Activated CD8-positive, alpha-beta memory T cell treated with anti-CD3 and anti-CD28 coated beads, Interleukin-2, amount 10 ng/mL, durations not matched to agents 7 days and 5 days (primary cell): ENCODE data around the gene FCHSD2. TPM values are rescaled to one million over a fixed set of nuclear protein-coding genes. Genes with fewer than 3 reads are reported as not detected.
A peak's percentile ranks its signal among the peaks of the same experiment; 100 is the strongest.
"Not testable (repeated sequence)": the region's sequence is repeated elsewhere in the genome, so short reads cannot be mapped to it uniquely, and the experiment has no call there.

Source experiments
- ATAC-seq: fragments of 150-1000 bp; cut with Tn5 transposase; one replicate; pipeline ENCODE4 v1.10.0; 2021; ENCODE audit warnings: moderate library complexity
- CTCF ChIA-PET: fragments of 350-600 bp; sonication (Branson Sonifier 250); formaldehyde crosslinking; loops from one replicate; lab custom pipeline; 2021; ENCODE audit warnings: antibody characterized with exemption; lab: Charles Lee
- DNase-seq: peaks from one replicate; pipeline ENCODE4 v3.0.0-alpha.2; 2020
- H3K27ac Mint-ChIP-seq: one replicate; pipeline ENCODE4 v1.8.0; 2021; ENCODE audit warnings: mild to moderate bottlenecking, mixed read lengths
- H3K27me3 Mint-ChIP-seq: one replicate; pipeline ENCODE4 v1.8.0; 2021; ENCODE audit warnings: mixed read lengths
- H3K36me3 Mint-ChIP-seq: one replicate; pipeline ENCODE4 v1.8.0; 2021; ENCODE audit warnings: mild to moderate bottlenecking, mixed read lengths
- H3K4me1 Mint-ChIP-seq: one replicate; pipeline ENCODE4 v1.8.0; 2021; ENCODE audit warnings: mixed read lengths
- H3K4me3 Mint-ChIP-seq: one replicate; pipeline ENCODE4 v1.8.0; 2021; ENCODE audit warnings: mild to moderate bottlenecking, moderate library complexity, mixed read lengths
- H3K9me3 Mint-ChIP-seq: one replicate; pipeline ENCODE4 v1.8.0; 2022; ENCODE audit warnings: low read depth, mixed read lengths
- total RNA-seq, 2 experiments: library from RNA; stranded (reverse); gene quantifications; one replicate each; pipeline ENCODE4 v1.2.3, GENCODE V29; 2021

Gene FCHSD2
- total RNA-seq, 2 experiments from 2014 or later, result 42.1 to 71.0 TPM

DNA sequence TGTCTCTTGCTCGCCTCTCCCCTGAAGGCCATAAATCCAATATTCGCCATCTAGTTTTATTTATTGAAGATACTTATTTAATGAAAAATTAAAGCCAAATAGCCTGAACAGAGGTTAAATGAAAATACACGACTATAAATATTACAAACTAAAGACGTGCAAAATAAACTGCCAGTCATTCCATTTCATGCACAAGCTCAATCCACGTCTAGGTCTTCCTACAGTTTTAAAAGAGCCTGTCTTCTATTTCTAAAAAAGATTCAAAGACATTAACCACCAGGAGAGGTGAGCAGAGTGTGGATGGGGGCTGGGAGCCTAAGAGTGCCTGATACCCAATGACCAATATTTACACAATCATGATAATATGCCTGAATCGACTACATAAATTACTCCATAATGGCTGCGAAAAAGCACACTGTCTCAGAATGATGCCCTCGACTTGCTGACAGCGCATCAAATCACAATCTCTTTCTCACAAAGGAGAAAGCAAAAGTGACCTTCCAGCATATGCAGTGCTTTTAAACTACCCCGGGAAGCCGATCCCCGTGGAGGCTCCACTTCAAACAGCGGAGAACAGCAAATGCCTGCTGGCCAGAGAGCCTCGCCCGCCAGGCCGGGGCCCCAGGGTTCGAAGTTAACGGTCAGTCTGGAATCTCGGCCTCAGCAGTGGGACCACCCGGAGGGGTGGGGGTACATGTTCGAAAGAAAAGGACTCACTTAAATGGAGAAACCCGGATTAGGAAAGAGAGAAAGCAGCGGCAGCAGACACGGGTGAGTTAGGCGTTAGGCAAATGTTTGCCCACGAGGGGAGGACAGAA lies 1.7 kb downstream of the FCHSD2 start:
- Mint-ChIP-seq H3K9me3 (no peaks in the 10 kb centered on the region), H3K4me1 (peaks cover 48% of the 10 kb centered on the region), H3K27me3 (no peaks in the 10 kb centered on the region), H3K36me3 (peaks cover 41% of the 10 kb centered on the region), H3K4me3 (peak overlapping the region; percentile 90), H3K27ac (peak overlapping the region; percentile 97)
- CTCF ChIA-PET, result interaction anchor here (1.7 to 5.7 kb wide), 3 partner anchors 13 to 37 kb away, joined by 4 to 83 read pairs (median 74); no protein-coding TSS in a partner anchor
- ATAC-seq, result no peak
- peak; percentile 55 for DNase-seq

- Mint-ChIP-seq H3K9me3 (no peaks in the 10 kb centered on the region), H3K4me1 (peaks cover 50% of the 10 kb centered on the region), H3K4me3 (peak overlapping the region; percentile 28), H3K36me3 (peaks cover 45% of the 10 kb centered on the region), H3K27ac (peak overlapping the region; percentile 56), H3K27me3 (no peaks in the 10 kb centered on the region)
- ATAC-seq, result no peak
- no peak for DNase-seq
- CTCF ChIA-PET, result interaction anchor here (1.2 to 5.7 kb wide), 3 partner anchors 14 to 308 kb away, joined by 3 to 83 read pairs (median 74); no protein-coding TSS in a partner anchor
Measured at GRCh38 chr11:73139476-73140198, 2.5 kb downstream of the FCHSD2 start.

DNA sequence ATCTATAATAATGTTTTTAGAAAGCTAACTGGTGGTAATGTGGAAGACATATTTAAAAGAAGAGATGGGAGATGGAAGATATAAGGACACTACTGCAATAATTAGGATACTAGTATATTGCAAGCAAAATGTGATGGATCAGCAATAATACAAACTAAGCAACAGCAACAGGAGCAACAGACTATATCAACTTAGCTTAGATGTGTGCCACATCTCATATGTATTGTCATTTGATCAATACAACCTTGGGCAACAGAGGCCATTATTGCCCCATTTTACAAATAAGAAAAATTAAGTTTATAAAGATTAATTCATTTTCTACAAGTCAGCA lies 4.2 kb downstream of the FCHSD2 start:
- Mint-ChIP-seq H3K36me3 (peaks cover 52% of the 10 kb centered on the region), H3K4me3 (no peak overlapping the region), H3K4me1 (peaks cover 44% of the 10 kb centered on the region), H3K9me3 (no peaks in the 10 kb centered on the region), H3K27ac (no peak overlapping the region), H3K27me3 (no peaks in the 10 kb centered on the region)
- CTCF ChIA-PET, result interaction anchor here (0.9 to 1.6 kb wide), 6 partner anchors 8 to 413 kb away, joined by 3 to 14 read pairs (median 4); no protein-coding TSS in a partner anchor
- DNase-seq (no peak), ATAC-seq (no peak)

DNA sequence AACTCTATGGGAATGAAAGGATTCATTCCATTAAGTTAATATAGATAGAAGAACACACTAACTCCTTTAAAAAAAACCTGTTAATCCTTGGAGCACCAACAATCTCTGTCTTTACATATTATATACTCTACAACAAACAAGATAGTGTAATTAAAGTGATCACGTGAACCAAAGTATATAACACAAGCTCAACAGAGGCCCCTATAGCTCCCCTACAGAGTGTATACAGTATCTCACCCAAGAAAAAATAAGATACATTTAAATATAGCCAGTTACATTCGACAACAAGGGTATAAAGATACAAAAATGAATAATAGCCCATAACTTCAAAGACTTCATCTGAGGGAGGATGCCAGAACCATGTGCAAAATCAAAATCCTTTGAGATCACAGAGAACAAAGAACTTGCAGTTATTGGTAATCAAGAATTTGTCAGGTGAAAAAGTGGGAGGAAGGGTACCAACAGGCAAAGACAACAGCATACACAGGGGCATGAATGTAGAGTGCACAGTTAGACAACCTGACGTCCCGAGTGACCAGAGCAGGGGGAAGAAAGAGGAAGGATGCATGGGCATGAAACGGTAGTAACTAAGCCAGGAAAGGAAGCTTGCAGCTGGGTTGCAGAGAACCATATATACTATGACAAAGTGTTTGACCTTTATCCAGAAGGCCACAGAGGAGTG lies 4.7 kb downstream of the FCHSD2 start:
- Mint-ChIP-seq H3K27ac (no peak overlapping the region), H3K9me3 (no peaks in the 10 kb centered on the region), H3K27me3 (no peaks in the 10 kb centered on the region), H3K36me3 (peaks cover 54% of the 10 kb centered on the region), H3K4me1 (peaks cover 41% of the 10 kb centered on the region), H3K4me3 (no peak overlapping the region)
- no peak for ATAC-seq
- CTCF ChIA-PET, result interaction anchor here (0.9 to 1.6 kb wide), 6 partner anchors 9 to 412 kb away, joined by 3 to 14 read pairs (median 4); no protein-coding TSS in a partner anchor
- no peak for DNase-seq

GRCh38 chr11:73136722-73137121 lies 5.4 kb downstream of the FCHSD2 start:
- peaks cover 42% of the 10 kb centered on the region for H3K4me1 Mint-ChIP-seq

GRCh38 chr11:73135346-73136284 lies 6.5 kb downstream of the FCHSD2 start:
- H3K36me3 Mint-ChIP-seq, result peaks cover 63% of the 10 kb centered on the region
- H3K4me3 Mint-ChIP-seq, result no peak overlapping the region
- H3K27me3 Mint-ChIP-seq, result no peaks in the 10 kb centered on the region
- H3K9me3 Mint-ChIP-seq, result no peaks in the 10 kb centered on the region
- H3K4me1 Mint-ChIP-seq, result peaks cover 42% of the 10 kb centered on the region
- no peak overlapping the region for H3K27ac Mint-ChIP-seq
- CTCF ChIA-PET, result interaction anchor here (1.0 kb wide), 1 partner anchor 101 kb away, joined by 3 read pairs; no protein-coding TSS in a partner anchor
- no peak for ATAC-seq
- DNase-seq, result no peak

More at GRCh38 chr11:73136722-73137121, 5.4 kb downstream of the FCHSD2 start:
- DNase-seq, H3K9me3 Mint-ChIP-seq, H3K27ac Mint-ChIP-seq, H3K27me3 Mint-ChIP-seq, H3K4me3 Mint-ChIP-seq, ATAC-seq: not testable (repeated sequence)
- CTCF ChIA-PET, result interaction anchor here (1.5 kb wide), 1 partner anchor 9 kb away, joined by 3 read pairs; no protein-coding TSS in a partner anchor
- peaks cover 60% of the 10 kb centered on the region for H3K36me3 Mint-ChIP-seq

DNA sequence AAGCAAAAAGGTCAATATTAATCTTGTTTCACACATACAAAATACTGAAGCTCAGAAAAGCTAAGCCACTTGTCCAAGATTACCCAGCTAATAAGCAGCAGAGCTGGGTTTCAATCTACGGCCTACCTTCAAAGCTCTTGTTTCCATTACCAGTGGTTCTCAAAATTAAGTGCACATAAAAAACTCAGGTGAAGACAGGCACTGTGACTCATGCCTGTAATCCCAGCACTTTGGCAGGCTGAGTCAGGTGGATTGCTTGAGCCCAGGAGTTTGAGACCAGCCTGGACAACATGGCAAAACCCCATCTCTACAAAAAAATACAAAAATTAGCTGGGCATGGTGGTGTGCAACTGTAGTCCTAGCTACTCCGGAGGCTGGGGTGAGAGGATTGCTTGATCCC lies 9.8 kb downstream of the FCHSD2 start:
- Mint-ChIP-seq H3K36me3 (peaks cover 53% of the 10 kb centered on the region), H3K4me1 (peaks cover 15% of the 10 kb centered on the region)
- not testable (repeated sequence) for DNase-seq, H3K27ac Mint-ChIP-seq, H3K4me3 Mint-ChIP-seq, H3K27me3 Mint-ChIP-seq, H3K9me3 Mint-ChIP-seq, ATAC-seq
- CTCF ChIA-PET, result interaction anchor here (0.6 to 1.0 kb wide), 2 partner anchors 9 to 235 kb away, joined by 3 to 4 read pairs; no protein-coding TSS in a partner anchor

- Mint-ChIP-seq H3K4me3 (no peak overlapping the region), H3K27ac (no peak overlapping the region), H3K27me3 (no peaks in the 10 kb centered on the region), H3K36me3 (peaks cover 48% of the 10 kb centered on the region), H3K4me1 (peaks cover 4% of the 10 kb centered on the region), H3K9me3 (peaks cover 2% of the 10 kb centered on the region)
- DNase-seq (no peak), ATAC-seq (no peak)
- CTCF ChIA-PET, result no interaction called here
Measured at GRCh38 chr11:73130181-73130580, 11.9 kb downstream of the FCHSD2 start.

DNA sequence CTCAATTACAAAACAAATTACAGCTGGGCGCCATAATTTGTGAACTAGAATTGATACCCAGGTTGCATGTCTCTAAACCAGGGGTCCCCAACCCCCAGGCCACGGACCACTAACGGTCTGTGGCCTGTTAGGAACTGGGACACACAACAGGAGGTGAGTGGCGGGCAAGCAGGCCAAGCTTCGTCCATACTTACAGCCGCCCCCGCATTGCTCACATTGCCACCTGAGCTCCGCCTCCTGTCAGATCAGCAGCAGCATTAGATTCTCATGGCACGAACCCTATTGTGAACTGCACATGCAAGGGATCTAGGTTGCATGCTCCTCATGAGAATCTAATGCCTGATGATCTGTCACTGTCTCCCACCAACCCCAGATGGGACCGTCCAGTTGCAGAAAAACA lies 12.9 kb downstream of the FCHSD2 start:
- H3K36me3 Mint-ChIP-seq, result peaks cover 49% of the 10 kb centered on the region
- H3K4me3 Mint-ChIP-seq, result no peak overlapping the region
- H3K27me3 Mint-ChIP-seq, result no peaks in the 10 kb centered on the region
- CTCF ChIA-PET, result no interaction called here
- H3K9me3 Mint-ChIP-seq, result peaks cover 6% of the 10 kb centered on the region
- no peak for ATAC-seq
- H3K4me1 Mint-ChIP-seq, result peaks cover 4% of the 10 kb centered on the region
- DNase-seq, result no peak
- no peak overlapping the region for H3K27ac Mint-ChIP-seq

- Mint-ChIP-seq H3K27me3 (no peaks in the 10 kb centered on the region), H3K4me1 (no peaks in the 10 kb centered on the region), H3K27ac (no peak overlapping the region), H3K4me3 (no peak overlapping the region), H3K36me3 (peaks cover 51% of the 10 kb centered on the region), H3K9me3 (peaks cover 6% of the 10 kb centered on the region)
- DNase-seq (no peak), ATAC-seq (no peak)
- CTCF ChIA-PET, result interaction anchor here (0.7 to 2.0 kb wide), 6 partner anchors 11 to 296 kb away, joined by 3 to 5 read pairs (median 4); no protein-coding TSS in a partner anchor
Measured at GRCh38 chr11:73126804-73127480, 15.2 kb downstream of the FCHSD2 start.

DNA sequence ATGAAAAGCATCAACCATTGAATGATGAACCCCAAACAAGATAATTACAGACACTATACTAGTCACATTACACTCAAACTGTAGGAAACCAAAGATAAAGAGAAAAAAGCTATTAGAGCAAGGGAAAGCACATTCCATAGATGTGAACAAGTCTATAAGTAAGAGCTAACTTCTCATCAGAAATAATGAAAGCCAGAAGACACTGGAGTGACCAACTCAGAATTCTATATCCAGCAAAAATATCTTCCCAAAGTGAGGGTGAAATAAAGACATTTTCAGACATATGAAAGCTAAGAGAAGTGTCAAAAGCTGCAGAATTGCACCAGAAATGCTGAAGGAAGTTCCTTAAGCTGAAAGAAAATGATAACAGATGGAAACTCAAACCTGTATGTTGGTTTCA lies 17.3 kb downstream of the FCHSD2 start:
- peaks cover 49% of the 10 kb centered on the region for H3K36me3 Mint-ChIP-seq
- CTCF ChIA-PET, result interaction anchor here (1.2 to 2.1 kb wide), 4 partner anchors 16 to 56 kb away, joined by 3 to 4 read pairs (median 4); no protein-coding TSS in a partner anchor
- H3K27me3 Mint-ChIP-seq, result no peaks in the 10 kb centered on the region
- H3K9me3 Mint-ChIP-seq, result peaks cover 6% of the 10 kb centered on the region
- H3K4me3 Mint-ChIP-seq, result no peak overlapping the region
- DNase-seq (no peak), ATAC-seq (no peak)
- no peaks in the 10 kb centered on the region for H3K4me1 Mint-ChIP-seq
- no peak overlapping the region for H3K27ac Mint-ChIP-seq
